Immature natural killer cell (primary cell): Measurements from ENCODE around the gene UBE2E1. TPM values are rescaled to one million over a fixed set of nuclear protein-coding genes. Genes with fewer than 3 reads are reported as not detected.
"Not testable (repeated sequence)": the region's sequence is repeated elsewhere in the genome, so short reads cannot be mapped to it uniquely, and the experiment has no call there.

Source experiments
- DNase-seq, 3 donors: peaks; one replicate each; pipeline ENCODE4 v3.0.0; 2022; ENCODE audit warnings: mixed read lengths in 1 of 3
- H3K27ac Mint-ChIP-seq, 6 donors: one replicate each; pipeline ENCODE4 v1.8.0; 2020; ENCODE audit warnings: mixed read lengths in 6 of 6, mild to moderate bottlenecking in 5 of 6, inconsistent platforms in 4 of 6, moderate library complexity in 3 of 6
- H3K27me3 Mint-ChIP-seq, 3 donors: one replicate each; pipeline ENCODE4 v1.8.0; 2020 to 2021; ENCODE audit warnings: low read depth in 3 of 3, mild to moderate bottlenecking in 3 of 3, mixed read lengths in 3 of 3, moderate library complexity in 3 of 3, inconsistent platforms in 1 of 3
- H3K36me3 Mint-ChIP-seq, 3 donors: one replicate each; pipeline ENCODE4 v1.8.0; 2020; ENCODE audit warnings: mixed read lengths in 3 of 3, inconsistent platforms in 2 of 3, mild to moderate bottlenecking in 2 of 3
- H3K4me1 Mint-ChIP-seq, 2 donors: one replicate each; pipeline ENCODE4 v1.8.0; 2020; ENCODE audit warnings: inconsistent platforms in 2 of 2, mild to moderate bottlenecking in 2 of 2, mixed read lengths in 2 of 2, moderate library complexity in 1 of 2
- H3K4me3 Mint-ChIP-seq, 5 donors: one replicate each; pipeline ENCODE4 v1.8.0; 2020; ENCODE audit warnings: mild to moderate bottlenecking in 5 of 5, mixed read lengths in 5 of 5, inconsistent platforms in 3 of 5, moderate library complexity in 3 of 5
- H3K9me3 Mint-ChIP-seq, 6 donors: one replicate each; pipeline ENCODE4 v1.8.0; 2020; ENCODE audit warnings: mild to moderate bottlenecking in 6 of 6, mixed read lengths in 6 of 6, inconsistent platforms in 4 of 6, moderate library complexity in 3 of 6
- polyA plus RNA-seq, 3 donors: library from polyadenylated mRNA; unstranded; fragments of 300-500 nt; fragmentation: Illumina TruSeq; gene quantifications; one replicate each; pipeline ENCODE4 v1.2.3, GENCODE V29; 2021

The UBE2E1 gene
- polyA plus RNA-seq, 3 donors from 2014 or later = 18.0 to 43.9 (median 19.2) TPM

GRCh38 chr3:23889950-23890349, 84.2 kb downstream of the UBE2E1 start:
- H3K27ac Mint-ChIP-seq = no peak overlapping the region
- H3K4me3 Mint-ChIP-seq = no peak overlapping the region
- no peaks in the 10 kb centered on the region for H3K9me3 Mint-ChIP-seq
- peaks cover 4 to 11% (median 8%) of the 10 kb centered on the region in 3 donors for H3K36me3 Mint-ChIP-seq
- peaks cover 0 to 2% of the 10 kb centered on the region in 2 donors for H3K4me1 Mint-ChIP-seq
- H3K27me3 Mint-ChIP-seq = peaks cover 0 to 4% (median 0%) of the 10 kb centered on the region in 3 donors
- no peak for DNase-seq

GRCh38 chr3:23894254-23895061, 88.7 kb downstream of the UBE2E1 start:
- H3K4me1 Mint-ChIP-seq = no peaks in the 10 kb centered on the region
- H3K27ac Mint-ChIP-seq = peak overlapping the region in 2 of 6 donors; percentile 16 to 25
- H3K9me3 Mint-ChIP-seq = no peaks in the 10 kb centered on the region
- no peak for DNase-seq
- H3K27me3 Mint-ChIP-seq = peaks cover 0 to 6% (median 2%) of the 10 kb centered on the region in 3 donors
- no peak overlapping the region for H3K4me3 Mint-ChIP-seq
- peaks cover 10 to 23% (median 15%) of the 10 kb centered on the region in 3 donors for H3K36me3 Mint-ChIP-seq

- Mint-ChIP-seq H3K9me3 (no peaks in the 10 kb centered on the region), H3K27me3 (peaks cover 0 to 6% (median 3%) of the 10 kb centered on the region in 3 donors), H3K27ac (no peak overlapping the region), H3K4me3 (no peak overlapping the region), H3K36me3 (peaks cover 11 to 21% (median 17%) of the 10 kb centered on the region in 3 donors), H3K4me1 (no peaks in the 10 kb centered on the region)
- DNase-seq = no peak
Observed at GRCh38 chr3:23895181-23895580, 89.4 kb downstream of the UBE2E1 start.

- Mint-ChIP-seq H3K36me3 (peaks cover 8 to 26% (median 22%) of the 10 kb centered on the region in 3 donors), H3K27ac (no peak overlapping the region), H3K27me3 (peaks cover 0 to 3% (median 3%) of the 10 kb centered on the region in 3 donors), H3K4me3 (no peak overlapping the region), H3K9me3 (no peaks in the 10 kb centered on the region), H3K4me1 (no peaks in the 10 kb centered on the region)
- no peak for DNase-seq
Observed at GRCh38 chr3:23900744-23901143, 95.0 kb downstream of the UBE2E1 start.

GRCh38 chr3:23904545-23904944, 98.8 kb downstream of the UBE2E1 start:
- H3K27ac Mint-ChIP-seq = no peak overlapping the region
- peaks cover 1 to 25% (median 15%) of the 10 kb centered on the region in 3 donors for H3K36me3 Mint-ChIP-seq

GRCh38 chr3:23909341-23909740, 103.6 kb downstream of the UBE2E1 start:
- Mint-ChIP-seq H3K27ac (no peak overlapping the region), H3K4me3 (no peak overlapping the region), H3K4me1 (no peaks in the 10 kb centered on the region), H3K36me3 (peaks cover 2 to 16% (median 4%) of the 10 kb centered on the region in 3 donors), H3K27me3 (peaks cover 0 to 1% (median 0%) of the 10 kb centered on the region in 3 donors), H3K9me3 (no peaks in the 10 kb centered on the region)
- DNase-seq = no peak

More at GRCh38 chr3:23904545-23904944, 98.8 kb downstream of the UBE2E1 start:
- H3K9me3 Mint-ChIP-seq = no peaks in the 10 kb centered on the region
- peaks cover 0 to 1% (median 1%) of the 10 kb centered on the region in 3 donors for H3K27me3 Mint-ChIP-seq
- H3K4me1 Mint-ChIP-seq = no peaks in the 10 kb centered on the region
- H3K4me3 Mint-ChIP-seq = no peak overlapping the region
- no peak for DNase-seq

DNA sequence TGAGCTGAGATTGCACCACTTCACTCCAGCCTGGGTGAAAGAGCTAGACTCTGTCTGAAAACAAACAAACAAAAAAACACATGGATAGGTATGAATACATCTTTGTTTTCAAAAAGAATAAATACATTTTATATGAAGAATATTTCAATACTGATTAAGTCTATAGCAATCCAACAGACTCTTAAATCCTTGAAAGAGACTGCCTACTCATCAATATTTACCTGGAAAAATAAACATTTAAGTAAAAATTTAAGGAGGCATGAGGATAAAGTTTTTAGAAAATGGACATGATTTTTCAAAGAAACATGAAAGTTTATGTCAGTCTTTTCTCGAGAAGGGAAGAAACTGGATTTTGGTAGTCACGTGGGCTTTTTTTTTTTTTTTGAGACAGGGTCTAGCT, 105.6 kb downstream of the UBE2E1 start:
- Mint-ChIP-seq H3K27ac (no peak overlapping the region), H3K27me3 (peaks cover 0 to 7% (median 7%) of the 10 kb centered on the region in 3 donors), H3K4me1 (peaks cover 10 to 15% of the 10 kb centered on the region in 2 donors), H3K36me3 (peaks cover 2 to 16% (median 4%) of the 10 kb centered on the region in 3 donors), H3K9me3 (no peaks in the 10 kb centered on the region), H3K4me3 (no peak overlapping the region)
- DNase-seq = no peak

DNA sequence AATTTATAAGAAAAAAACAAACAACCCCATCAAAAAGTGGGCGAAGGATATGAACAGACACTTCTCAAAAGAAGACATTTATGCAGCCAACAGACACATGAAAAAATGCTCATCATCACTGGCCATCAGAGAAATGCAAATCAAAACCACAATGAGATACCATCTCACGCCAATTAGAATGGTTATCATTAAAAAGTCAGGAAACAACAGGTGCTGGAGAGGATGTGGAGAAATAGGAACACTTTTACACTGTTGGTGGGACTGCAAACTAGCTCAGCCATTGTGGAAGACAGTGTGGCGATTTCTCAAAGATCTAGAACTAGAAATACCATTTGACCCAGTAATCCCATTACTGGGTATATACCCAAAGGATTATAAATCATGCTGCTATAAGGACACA, 106.6 kb downstream of the UBE2E1 start:
- not testable (repeated sequence) for H3K4me3 Mint-ChIP-seq, H3K9me3 Mint-ChIP-seq, H3K27ac Mint-ChIP-seq, DNase-seq
- H3K4me1 Mint-ChIP-seq = peaks cover 18 to 23% of the 10 kb centered on the region in 2 donors
- peaks cover 6 to 15% (median 14%) of the 10 kb centered on the region in 3 donors for H3K27me3 Mint-ChIP-seq
- H3K36me3 Mint-ChIP-seq = peaks cover 2 to 12% (median 4%) of the 10 kb centered on the region in 3 donors

DNA sequence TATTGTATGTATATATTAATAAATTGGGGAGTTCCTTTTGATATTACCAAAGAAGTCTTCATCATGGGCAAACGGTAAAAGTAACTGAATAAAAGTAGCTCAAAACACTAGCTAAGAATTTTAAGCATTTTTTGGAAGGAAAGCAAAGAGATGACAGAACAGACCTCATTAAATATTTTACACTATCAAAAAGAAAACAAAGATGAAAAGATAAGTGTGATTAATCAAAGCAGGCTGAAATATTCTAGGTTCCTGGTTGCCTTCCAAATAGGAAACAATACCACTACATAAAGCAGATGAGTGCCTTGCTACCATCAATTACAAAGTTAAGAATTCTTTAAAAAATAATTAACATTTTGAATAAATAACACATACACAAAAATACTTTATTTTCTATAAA, 107.4 kb downstream of the UBE2E1 start:
- H3K36me3 Mint-ChIP-seq = peaks cover 8 to 13% (median 10%) of the 10 kb centered on the region in 3 donors
- no peak overlapping the region for H3K27ac Mint-ChIP-seq
- H3K4me1 Mint-ChIP-seq = peaks cover 26 to 31% of the 10 kb centered on the region in 2 donors
- H3K9me3 Mint-ChIP-seq = no peaks in the 10 kb centered on the region
- H3K27me3 Mint-ChIP-seq = peaks cover 12 to 21% (median 20%) of the 10 kb centered on the region in 3 donors
- DNase-seq = no peak
- no peak overlapping the region for H3K4me3 Mint-ChIP-seq

DNA sequence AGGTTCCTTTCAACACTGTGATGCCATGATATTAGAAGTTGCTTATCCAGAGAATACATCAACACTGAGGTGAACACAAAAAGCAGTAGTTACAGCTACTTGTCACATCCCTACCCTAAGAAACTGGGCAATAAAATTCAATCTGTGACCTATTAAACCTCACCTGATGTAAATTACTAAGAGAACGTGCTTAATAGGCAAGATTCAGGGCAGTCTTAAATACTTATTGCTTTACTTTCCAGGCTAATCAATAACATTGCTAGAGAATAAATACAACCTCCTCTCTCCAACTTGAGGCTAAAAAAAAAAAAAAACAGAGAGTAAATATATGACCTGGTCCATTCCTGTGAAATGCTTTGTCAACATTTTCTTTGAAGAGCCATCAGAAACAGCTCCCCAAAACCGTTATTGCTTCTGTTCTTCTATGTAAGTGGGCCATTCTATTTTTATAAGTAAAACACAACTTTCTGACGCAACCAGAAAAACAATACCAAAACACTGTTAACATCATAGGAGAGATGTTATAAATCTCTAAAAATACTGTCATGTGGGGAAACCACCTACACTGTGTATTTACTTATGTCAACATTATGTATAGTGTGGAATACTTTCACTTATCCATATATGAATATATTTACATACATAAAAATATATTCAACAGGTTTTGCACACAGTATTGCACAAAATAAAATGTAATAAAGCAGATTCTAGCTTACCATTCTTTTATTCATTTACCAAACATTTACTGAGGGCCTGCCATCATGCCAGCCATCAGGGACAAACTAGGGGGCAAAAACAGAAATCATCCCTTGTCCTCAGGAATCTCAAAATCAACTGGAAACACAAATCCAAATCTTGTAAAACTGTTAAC, 108.4 kb downstream of the UBE2E1 start:
- H3K4me1 Mint-ChIP-seq = peaks cover 35 to 40% of the 10 kb centered on the region in 2 donors
- no peak overlapping the region for H3K27ac Mint-ChIP-seq
- DNase-seq = no peak
- no peak overlapping the region for H3K4me3 Mint-ChIP-seq
- H3K36me3 Mint-ChIP-seq = peaks cover 12 to 18% (median 13%) of the 10 kb centered on the region in 3 donors
- peaks cover 13 to 25% (median 20%) of the 10 kb centered on the region in 3 donors for H3K27me3 Mint-ChIP-seq
- no peaks in the 10 kb centered on the region for H3K9me3 Mint-ChIP-seq

DNA sequence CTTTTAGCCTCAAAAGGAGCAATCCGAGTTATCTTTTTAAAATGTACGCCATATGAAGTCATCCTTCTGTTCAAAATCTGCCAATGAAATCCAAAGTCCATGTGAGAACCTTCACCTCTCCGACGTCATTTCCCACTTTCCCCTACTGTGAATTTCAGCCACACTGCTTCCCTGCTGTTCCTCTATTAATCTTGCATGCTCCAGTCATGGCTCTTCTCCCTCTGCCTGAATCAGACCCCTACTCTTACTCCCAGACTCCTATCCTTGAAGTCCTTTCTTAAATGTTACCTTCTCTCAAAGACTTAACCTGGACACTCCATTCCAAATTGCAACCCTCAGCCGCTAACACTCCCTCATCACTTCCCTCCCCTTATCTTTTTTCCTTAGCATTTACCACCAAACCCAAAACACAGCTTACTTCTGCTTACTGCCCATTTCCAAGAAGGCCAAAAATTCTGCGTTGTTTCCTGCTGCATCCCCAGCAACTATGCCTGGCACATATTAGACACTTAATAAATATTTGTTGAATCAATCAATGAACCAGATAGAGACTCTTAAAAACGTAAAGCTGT, 109.9 kb downstream of the UBE2E1 start:
- H3K4me1 Mint-ChIP-seq = peaks cover 49 to 56% of the 10 kb centered on the region in 2 donors
- no peak for DNase-seq
- peak overlapping the region; percentile 97 to 100 (median 98) for H3K4me3 Mint-ChIP-seq
- peak overlapping the region in 5 of 6 donors; percentile 75 to 98 (median 97) for H3K27ac Mint-ChIP-seq
- H3K9me3 Mint-ChIP-seq = no peaks in the 10 kb centered on the region
- H3K36me3 Mint-ChIP-seq = peaks cover 9 to 26% (median 20%) of the 10 kb centered on the region in 3 donors
- H3K27me3 Mint-ChIP-seq = peaks cover 15 to 25% (median 20%) of the 10 kb centered on the region in 3 donors

- Mint-ChIP-seq H3K4me1 (peaks cover 49 to 57% of the 10 kb centered on the region in 2 donors), H3K27me3 (peaks cover 15 to 25% (median 20%) of the 10 kb centered on the region in 3 donors), H3K4me3 (peak overlapping the region; percentile 97 to 100 (median 98)), H3K27ac (peak overlapping the region; percentile 95 to 98 (median 97)), H3K36me3 (peaks cover 8 to 29% (median 19%) of the 10 kb centered on the region in 3 donors), H3K9me3 (no peaks in the 10 kb centered on the region)
- no peak for DNase-seq
Observed at GRCh38 chr3:23916152-23916885, 110.6 kb downstream of the UBE2E1 start.
